Activated CD4-positive, alpha-beta T cell treated with anti-CD3 and anti-CD28 coated beads for 36 hours (primary cell): ENCODE measurements around the gene CMTM7. TPM values are rescaled to one million over a fixed set of nuclear protein-coding genes. Genes with fewer than 3 reads are reported as not detected.
"Not testable (repeated sequence)": the region's sequence is repeated elsewhere in the genome, so short reads cannot be mapped to it uniquely, and the experiment has no call there.

Source experiments
- ATAC-seq: fragments of 200-7000 bp; cut with Tn5 transposase; one replicate; pipeline ENCODE4 v1.10.0; 2021; ENCODE audit warnings: mild to moderate bottlenecking, moderate library complexity
- CTCF ChIA-PET: fragments of 350-600 bp; sonication (Branson Sonifier 250); formaldehyde crosslinking; loops from one replicate; lab custom pipeline; 2021; ENCODE audit warnings: antibody characterized with exemption; lab: Charles Lee
- POLR2A ChIA-PET: fragments of 350-600 bp; sonication (Branson Sonifier 250); formaldehyde crosslinking; loops from one replicate; lab custom pipeline; 2021; ENCODE audit warnings: antibody characterized with exemption, inconsistent platforms; lab: Charles Lee
- DNase-seq: peaks from one replicate; pipeline ENCODE4 v3.0.0-alpha.2; 2020
- H3K27ac Mint-ChIP-seq: one replicate; pipeline ENCODE4 v1.8.0; 2021; ENCODE audit warnings: mixed read lengths
- H3K27me3 Mint-ChIP-seq: one replicate; pipeline ENCODE4 v1.8.0; 2021; ENCODE audit warnings: mixed read lengths
- H3K36me3 Mint-ChIP-seq: one replicate; pipeline ENCODE4 v1.8.0; 2021; ENCODE audit warnings: low read depth, mixed read lengths
- H3K4me1 Mint-ChIP-seq: one replicate; pipeline ENCODE4 v1.8.0; 2021; ENCODE audit warnings: mixed read lengths
- H3K4me3 Mint-ChIP-seq: one replicate; pipeline ENCODE4 v1.8.0; 2021; ENCODE audit warnings: mild to moderate bottlenecking, moderate library complexity, mixed read lengths
- H3K9me3 Mint-ChIP-seq: one replicate; pipeline ENCODE4 v1.8.0; 2021; ENCODE audit warnings: low read depth, mixed read lengths
- intact Hi-C, 2 experiments: fragments of 100-400 bp; cut with DNase I in 1 of 2; cut with micrococcal nuclease in 1 of 2; formaldehyde crosslinking; loops; one replicate each; pipeline versions ENCODE4 v1.14.2 to v1.15.1; 2022 to 2024; cut with DNase I, micrococcal nuclease
- total RNA-seq, 2 experiments: library from RNA; stranded (reverse); gene quantifications; one replicate each; pipeline ENCODE4 v1.2.3, GENCODE V29; 2021

The CMTM7 gene
- total RNA-seq, 2 experiments from 2014 or later: 41.1 to 67.0 TPM

DNA sequence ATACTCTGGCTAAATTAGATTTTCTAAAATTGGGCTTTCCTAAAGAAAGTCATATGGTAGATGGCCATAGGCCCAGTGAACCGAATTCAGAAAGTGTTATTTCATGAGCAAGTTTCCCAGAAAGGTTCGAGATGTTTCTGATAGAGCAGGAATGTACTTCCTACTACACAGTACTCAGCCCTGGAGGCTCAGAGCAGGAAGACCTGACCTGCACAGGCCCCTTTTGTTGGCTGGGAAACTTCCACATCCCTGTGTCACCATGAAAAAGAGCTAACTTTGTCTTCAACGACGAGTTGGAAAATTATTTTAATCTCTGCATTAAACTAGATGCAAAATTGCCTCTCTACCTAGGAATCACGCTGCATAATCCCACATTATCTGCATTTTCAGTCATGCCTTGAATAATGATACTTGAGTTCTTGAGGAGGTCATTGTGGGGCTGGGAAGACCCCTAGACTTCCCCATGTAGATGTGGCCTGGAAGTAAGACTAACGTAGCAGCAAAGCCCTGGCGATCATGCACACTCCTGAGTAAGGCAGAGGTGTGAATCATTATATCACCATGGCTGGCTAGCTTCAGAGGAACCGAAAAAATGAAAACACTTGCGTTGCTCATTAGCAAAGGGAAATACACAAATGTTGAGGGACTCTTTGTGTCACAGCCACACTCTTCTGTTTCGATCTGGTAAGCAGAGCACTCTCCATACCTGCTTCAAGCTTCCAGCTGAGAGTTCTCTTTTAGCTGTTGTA is 47.1 kb downstream of the CMTM7 start:
- Mint-ChIP-seq H3K27ac (peak overlapping the region; percentile 89), H3K27me3 (no peaks in the 10 kb centered on the region), H3K4me3 (peak overlapping the region; percentile 1), H3K9me3 (no peaks in the 10 kb centered on the region), H3K36me3 (peaks cover 22% of the 10 kb centered on the region), H3K4me1 (peaks cover 86% of the 10 kb centered on the region)
- DNase-seq: peak; percentile 61
- ATAC-seq: peak; percentile 83
- POLR2A ChIA-PET: interaction anchor here (0.7 to 1.6 kb wide), 6 partner anchors 15 to 125 kb away, joined by 3 to 6 read pairs (median 3); partner anchors contain the start of gene CMTM7
- CTCF ChIA-PET: interaction anchor here (0.6 to 4.4 kb wide), 9 partner anchors 11 to 519 kb away, joined by 3 to 22 read pairs (median 4); partner anchors contain the start of gene CMTM7
- intact Hi-C loops: no loop called here

DNA sequence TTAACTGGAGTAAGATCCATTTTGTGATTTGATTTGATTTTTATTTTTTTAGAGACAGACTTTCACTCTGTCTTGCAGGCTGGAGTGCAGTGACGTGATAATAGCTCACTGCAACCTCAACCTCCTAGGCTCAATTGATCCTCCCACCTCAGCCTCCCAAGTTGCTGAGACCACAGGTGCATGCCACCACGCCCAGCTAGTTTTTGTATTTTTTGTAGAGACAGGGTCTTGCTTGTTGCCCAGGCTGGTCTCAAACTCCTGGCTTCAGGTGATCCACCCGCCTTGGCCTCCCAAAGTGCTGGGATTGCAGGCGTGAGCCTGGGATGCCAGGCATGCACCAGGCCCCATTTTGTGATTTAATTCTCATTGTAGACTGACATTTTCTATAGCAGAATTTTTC is 47.8 kb downstream of the CMTM7 start:
- H3K4me3 Mint-ChIP-seq, H3K27me3 Mint-ChIP-seq, DNase-seq, intact Hi-C loops, H3K9me3 Mint-ChIP-seq: not testable (repeated sequence)
- peak overlapping the region; percentile 89 for H3K27ac Mint-ChIP-seq
- CTCF ChIA-PET: interaction anchor here (0.9 to 4.4 kb wide), 5 partner anchors 11 to 48 kb away, joined by 3 to 22 read pairs (median 5); partner anchors contain the start of gene CMTM7
- H3K4me1 Mint-ChIP-seq: peaks cover 90% of the 10 kb centered on the region
- POLR2A ChIA-PET: interaction anchor here (0.7 to 1.6 kb wide), 4 partner anchors 16 to 48 kb away, joined by 3 to 6 read pairs (median 3); partner anchors contain the start of gene CMTM7
- peak; percentile 8 for ATAC-seq
- H3K36me3 Mint-ChIP-seq: peaks cover 26% of the 10 kb centered on the region

DNA sequence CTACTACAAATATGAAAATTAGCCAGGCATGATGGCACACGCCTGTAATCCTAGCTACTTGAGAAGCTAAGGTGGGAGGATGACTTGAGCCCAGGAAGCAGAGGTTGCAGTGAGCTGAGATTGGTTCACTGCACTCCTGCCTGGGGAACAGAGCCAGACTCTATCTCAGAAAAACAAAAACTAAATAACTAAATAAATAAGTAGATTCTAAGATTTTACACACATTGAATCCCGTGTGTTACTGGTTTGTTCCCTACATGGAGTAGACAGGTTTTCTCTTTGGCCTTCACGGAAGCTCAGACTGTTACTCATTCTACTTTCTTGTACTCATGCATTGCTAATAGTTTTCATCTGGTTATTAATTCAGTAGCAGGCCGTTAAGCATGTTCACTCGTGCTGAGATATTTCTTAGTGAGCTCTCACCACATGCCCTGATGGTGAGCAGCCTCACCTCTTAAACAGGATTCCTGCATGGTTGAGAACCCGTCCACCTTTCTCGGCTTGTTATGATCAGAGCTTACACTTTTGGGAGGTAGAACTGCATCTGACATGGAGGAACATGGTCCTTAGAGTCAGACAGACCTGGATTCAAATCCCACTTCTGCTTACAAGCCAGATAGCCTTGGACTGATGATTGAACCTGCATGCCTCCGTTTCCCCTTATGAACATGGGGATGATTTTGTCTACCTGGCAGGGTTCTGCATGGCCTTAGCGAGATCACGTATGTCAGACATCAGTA is 49.1 kb downstream of the CMTM7 start:
- peaks cover 33% of the 10 kb centered on the region for H3K36me3 Mint-ChIP-seq
- ATAC-seq: no peak
- H3K27ac Mint-ChIP-seq: no peak overlapping the region
- no peak for DNase-seq
- no peak overlapping the region for H3K4me3 Mint-ChIP-seq
- CTCF ChIA-PET: interaction anchor here (1.0 to 4.4 kb wide), 4 partner anchors 8 to 28 kb away, joined by 3 to 22 read pairs (median 4); no protein-coding TSS in a partner anchor
- intact Hi-C loops: no loop called here
- peaks cover 86% of the 10 kb centered on the region for H3K4me1 Mint-ChIP-seq
- no peaks in the 10 kb centered on the region for H3K9me3 Mint-ChIP-seq
- POLR2A ChIA-PET: interaction anchor here (0.7 kb wide), 1 partner anchor 202 kb away, joined by 7 read pairs; no protein-coding TSS in a partner anchor
- H3K27me3 Mint-ChIP-seq: no peaks in the 10 kb centered on the region

DNA sequence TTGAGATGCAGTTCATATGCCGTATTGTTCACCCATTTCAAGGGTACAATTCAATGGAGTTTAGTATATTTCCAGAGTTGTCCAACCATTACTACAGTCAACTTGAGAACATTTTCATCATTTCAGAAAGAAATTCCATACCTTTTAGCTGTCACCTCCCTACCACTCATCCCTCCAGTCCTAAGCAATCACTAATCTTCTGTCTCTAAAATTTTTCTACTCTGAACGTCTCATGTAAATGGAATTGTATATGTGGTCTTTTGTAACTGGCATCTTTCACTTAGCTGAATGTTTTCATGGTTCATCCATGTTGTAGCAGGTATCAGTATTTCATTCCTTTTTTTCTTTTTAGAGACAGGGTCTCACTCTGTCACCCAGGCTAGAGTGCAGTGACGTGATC is 51.1 kb downstream of the CMTM7 start:
- ChIA-PET CTCF (interaction anchor here (0.7 to 4.4 kb wide), 3 partner anchors 26 to 69 kb away, joined by 3 to 22 read pairs (median 3); no protein-coding TSS in a partner anchor), POLR2A (no interaction called here)
- Mint-ChIP-seq H3K27ac (no peak overlapping the region), H3K9me3 (no peaks in the 10 kb centered on the region), H3K36me3 (peaks cover 47% of the 10 kb centered on the region), H3K4me3 (no peak overlapping the region), H3K4me1 (peaks cover 86% of the 10 kb centered on the region), H3K27me3 (no peaks in the 10 kb centered on the region)
- no peak for DNase-seq
- intact Hi-C loops: loop anchor here (1.0 to 2.0 kb wide), 2 partner anchors 18 kb away; no protein-coding TSS in a partner anchor
- no peak for ATAC-seq

DNA sequence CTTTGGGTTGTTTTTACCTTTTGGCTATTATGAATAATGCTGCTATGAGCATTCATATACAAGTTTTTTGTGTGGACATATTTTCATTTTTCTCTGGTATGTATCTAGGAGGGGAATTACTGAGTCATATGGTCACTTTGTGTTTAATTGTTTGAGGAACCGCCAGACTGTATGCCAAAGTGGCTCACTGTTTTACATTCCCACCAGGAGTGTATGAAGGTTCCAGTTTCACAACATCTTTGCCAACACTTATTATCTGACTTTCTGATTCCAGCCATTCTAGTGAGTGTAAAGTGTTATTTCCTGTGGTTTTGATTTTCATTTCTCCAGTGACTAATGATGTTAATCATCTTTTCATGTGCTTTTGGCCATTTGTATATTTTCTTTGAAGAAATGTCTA is 51.8 kb downstream of the CMTM7 start:
- ChIA-PET CTCF (interaction anchor here (0.7 to 1.0 kb wide), 4 partner anchors 12 to 69 kb away, joined by 3 to 5 read pairs (median 3); no protein-coding TSS in a partner anchor), POLR2A (no interaction called here)
- ATAC-seq: peak; percentile 49
- H3K4me1 Mint-ChIP-seq: peaks cover 86% of the 10 kb centered on the region
- H3K9me3 Mint-ChIP-seq: no peaks in the 10 kb centered on the region
- H3K4me3 Mint-ChIP-seq: no peak overlapping the region
- peaks cover 53% of the 10 kb centered on the region for H3K36me3 Mint-ChIP-seq
- H3K27me3 Mint-ChIP-seq: no peaks in the 10 kb centered on the region
- intact Hi-C loops: loop anchor here (1.0 to 2.0 kb wide), 2 partner anchors 17 kb away; no protein-coding TSS in a partner anchor
- peak overlapping the region; percentile 11 for H3K27ac Mint-ChIP-seq
- DNase-seq: no peak

DNA sequence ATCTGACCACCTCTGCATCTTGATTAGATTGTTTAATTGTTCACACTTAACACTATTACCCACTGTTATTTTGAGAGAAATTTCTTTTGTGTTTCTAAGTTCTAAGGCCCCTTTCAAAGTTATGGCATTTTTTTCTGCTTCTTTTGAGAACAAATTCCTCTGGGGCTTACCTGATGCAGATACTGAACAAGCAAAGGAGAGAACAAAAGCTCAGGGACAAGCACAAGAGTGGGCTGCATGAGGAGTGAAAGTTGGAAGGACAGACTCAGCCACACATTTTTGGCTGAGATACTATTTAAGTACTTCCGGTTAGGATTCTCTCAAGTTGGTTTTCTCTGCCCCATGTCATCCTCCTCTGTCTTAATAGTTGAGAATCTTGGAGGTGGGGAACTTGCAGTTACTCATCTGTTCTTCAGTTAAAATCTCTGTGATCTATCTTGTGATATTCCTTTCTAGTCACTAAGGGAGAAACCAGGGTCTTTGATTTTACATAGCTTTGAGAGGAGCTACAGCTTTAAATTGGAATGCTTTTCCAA is 56.3 kb downstream of the CMTM7 start:
- intact Hi-C loops: no loop called here
- Mint-ChIP-seq H3K4me1 (peaks cover 46% of the 10 kb centered on the region), H3K36me3 (peaks cover 51% of the 10 kb centered on the region), H3K9me3 (no peaks in the 10 kb centered on the region), H3K27me3 (no peaks in the 10 kb centered on the region), H3K27ac (peak overlapping the region; percentile 53), H3K4me3 (no peak overlapping the region)
- CTCF ChIA-PET: interaction anchor here (0.9 kb wide), 1 partner anchor 20 kb away, joined by 3 read pairs; no protein-coding TSS in a partner anchor
- POLR2A ChIA-PET: no interaction called here
- ATAC-seq (no peak), DNase-seq (no peak)

DNA sequence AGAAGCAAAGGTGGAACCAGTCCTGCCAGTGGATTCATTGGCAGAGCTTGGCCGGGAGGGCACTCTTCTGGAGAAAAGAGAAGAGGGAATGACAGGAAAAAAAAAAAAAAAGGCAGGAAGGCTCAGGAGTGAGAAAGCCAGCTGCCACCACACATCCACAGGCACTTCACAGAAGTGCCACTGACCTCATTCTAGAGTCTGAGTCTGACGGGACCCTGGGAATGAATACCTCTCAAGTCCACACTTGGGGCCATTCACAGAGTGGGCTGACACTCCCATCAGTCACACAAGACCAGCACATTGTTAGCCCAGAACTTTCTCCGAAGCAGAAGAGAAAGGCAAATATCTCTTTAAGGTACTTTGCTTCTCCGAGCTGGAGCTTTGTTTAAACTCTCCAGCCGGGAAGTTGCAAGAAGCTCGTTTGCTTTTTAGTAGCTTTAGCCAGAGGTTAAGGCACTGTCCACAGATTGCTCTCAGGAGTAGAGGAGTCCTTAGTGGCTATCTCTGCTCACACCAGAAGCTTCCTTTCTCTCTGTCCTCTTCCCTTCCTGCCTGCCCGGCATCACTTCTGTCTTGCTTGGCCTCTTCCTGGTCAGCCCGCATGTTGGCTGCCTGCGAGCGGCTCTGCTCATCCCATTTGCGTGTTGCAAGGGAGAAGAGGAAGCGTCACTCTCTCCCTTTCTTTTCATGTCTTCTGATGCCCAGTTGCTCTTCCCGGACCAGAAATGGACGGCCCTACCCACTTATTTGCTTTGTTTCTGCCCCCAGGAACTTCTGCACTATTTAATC is 57.2 kb downstream of the CMTM7 start:
- ChIA-PET CTCF (interaction anchor here (0.9 kb wide), 1 partner anchor 19 kb away, joined by 3 read pairs; no protein-coding TSS in a partner anchor), POLR2A (no interaction called here)
- H3K9me3 Mint-ChIP-seq: no peaks in the 10 kb centered on the region
- peak overlapping the region; percentile 53 for H3K27ac Mint-ChIP-seq
- intact Hi-C loops: no loop called here
- ATAC-seq (no peak), DNase-seq (no peak)
- H3K4me1 Mint-ChIP-seq: peaks cover 38% of the 10 kb centered on the region
- H3K36me3 Mint-ChIP-seq: peaks cover 53% of the 10 kb centered on the region
- no peaks in the 10 kb centered on the region for H3K27me3 Mint-ChIP-seq
- no peak overlapping the region for H3K4me3 Mint-ChIP-seq

DNA sequence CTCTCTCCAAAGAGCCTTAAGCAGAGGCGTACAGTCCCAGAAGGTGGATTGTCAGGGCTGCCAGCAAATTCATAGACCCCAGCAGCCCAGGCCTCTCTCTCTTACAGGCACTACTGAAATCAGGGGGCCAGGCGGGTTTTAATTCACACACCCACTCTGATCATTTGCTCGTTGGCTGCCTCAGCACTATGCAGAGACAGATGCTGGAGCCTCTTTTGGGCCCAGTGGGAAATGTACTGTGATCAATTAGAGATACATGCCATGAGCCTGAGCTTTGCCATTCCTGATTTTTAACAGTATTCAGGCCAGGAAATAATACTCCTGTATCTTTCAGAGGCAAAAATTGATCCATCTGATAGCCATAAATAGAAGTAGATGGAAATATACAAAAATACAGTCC is 58.0 kb downstream of the CMTM7 start:
- CTCF ChIA-PET: interaction anchor here (1.0 to 1.5 kb wide), 2 partner anchors 11 to 18 kb away, joined by 3 to 4 read pairs; no protein-coding TSS in a partner anchor
- Mint-ChIP-seq H3K36me3 (peaks cover 49% of the 10 kb centered on the region), H3K9me3 (no peaks in the 10 kb centered on the region)

DNA sequence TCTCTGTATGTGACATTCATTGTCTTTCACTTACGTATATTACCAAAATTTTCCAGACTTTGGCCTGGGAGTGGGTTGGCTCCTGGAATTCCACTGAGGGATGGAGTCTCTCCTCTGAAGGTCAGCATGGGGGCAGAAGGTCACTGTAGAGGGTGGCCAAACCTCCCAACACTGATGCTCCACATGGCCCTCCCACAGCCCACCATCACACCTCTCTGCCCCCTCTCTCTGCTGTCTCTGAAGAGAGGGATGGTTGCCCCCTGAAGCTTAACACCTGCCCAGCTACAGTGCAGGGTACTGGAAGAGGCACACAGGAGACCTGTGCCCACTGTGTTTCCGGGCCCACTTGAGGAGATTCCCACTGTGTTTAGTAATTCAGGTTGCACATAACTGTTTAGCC is 58.8 kb downstream of the CMTM7 start:
- DNase-seq (no peak), ATAC-seq (no peak)
- no peaks in the 10 kb centered on the region for H3K9me3 Mint-ChIP-seq
- H3K4me3 Mint-ChIP-seq: no peak overlapping the region
- no peaks in the 10 kb centered on the region for H3K27me3 Mint-ChIP-seq
- ChIA-PET CTCF (interaction anchor here (0.7 to 1.5 kb wide), 3 partner anchors 11 to 275 kb away, joined by 3 to 4 read pairs (median 3); no protein-coding TSS in a partner anchor), POLR2A (no interaction called here)
- peaks cover 44% of the 10 kb centered on the region for H3K36me3 Mint-ChIP-seq
- intact Hi-C loops: no loop called here
- peaks cover 40% of the 10 kb centered on the region for H3K4me1 Mint-ChIP-seq
- peak overlapping the region; percentile 33 for H3K27ac Mint-ChIP-seq

More for the DNA sequence above, 58.0 kb downstream of the CMTM7 start:
- intact Hi-C loops: no loop called here
- POLR2A ChIA-PET: no interaction called here
- Mint-ChIP-seq H3K4me1 (peaks cover 37% of the 10 kb centered on the region), H3K27ac (no peak overlapping the region), H3K27me3 (no peaks in the 10 kb centered on the region), H3K4me3 (no peak overlapping the region)
- ATAC-seq (no peak), DNase-seq (no peak)

DNA sequence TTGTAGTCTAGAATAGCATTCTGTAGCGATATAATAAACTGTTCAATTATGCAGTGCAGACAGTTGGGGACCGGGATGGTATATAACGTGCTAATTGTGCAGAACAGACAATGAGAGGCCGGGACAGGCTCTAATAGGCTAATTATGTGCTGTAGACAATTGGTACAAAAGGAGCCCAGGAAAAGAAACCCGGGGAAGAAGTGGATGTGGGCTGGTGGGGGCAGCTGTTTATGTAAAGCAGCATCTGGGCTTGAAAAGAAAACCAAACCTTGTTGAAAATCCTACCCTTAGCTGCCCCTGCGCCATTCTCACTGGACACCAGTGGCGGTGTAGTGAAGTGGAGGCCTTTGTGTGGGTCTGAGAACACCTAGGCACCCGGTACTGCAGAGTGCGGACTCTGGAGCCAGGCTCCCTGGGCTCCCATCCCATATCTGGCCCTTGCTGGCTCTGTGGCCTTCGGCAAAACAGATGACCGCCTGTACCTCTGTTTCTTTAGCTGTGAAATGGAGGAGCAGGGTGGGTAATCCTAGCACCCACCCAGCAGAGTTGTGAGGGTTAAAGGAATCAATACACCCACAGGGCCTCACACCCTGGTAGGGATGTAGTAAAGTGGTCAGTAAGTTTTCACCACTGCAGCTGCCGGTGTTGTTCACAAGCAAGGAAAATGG is 59.5 kb downstream of the CMTM7 start:
- H3K27ac Mint-ChIP-seq: no peak overlapping the region
- intact Hi-C loops: no loop called here
- H3K36me3 Mint-ChIP-seq: peaks cover 41% of the 10 kb centered on the region
- ChIA-PET CTCF (interaction anchor here (0.7 to 1.5 kb wide), 4 partner anchors 12 to 899 kb away, joined by 3 to 4 read pairs (median 3); no protein-coding TSS in a partner anchor), POLR2A (no interaction called here)
- H3K27me3 Mint-ChIP-seq: no peaks in the 10 kb centered on the region
- no peak for ATAC-seq
- H3K4me3 Mint-ChIP-seq: no peak overlapping the region
- peaks cover 42% of the 10 kb centered on the region for H3K4me1 Mint-ChIP-seq
- no peak for DNase-seq
- H3K9me3 Mint-ChIP-seq: no peaks in the 10 kb centered on the region
